Transverse colon (tissue), 4 donors: Measurements from ENCODE around the gene RILPL2.

Source experiments
- CTCF ChIP-seq, 5 experiments: fragments of 200-600 bp in 3 of 5; fragments of 450-650 bp in 2 of 5; sonication (generic) in 3 of 5; IDR thresholded peaks; 1 replicate in 2 of 5; 2 replicates in 3 of 5; pipeline ENCODE4 v1.5.1; 2016 to 2017; ENCODE audit warnings: antibody characterized with exemption in 5 of 5, inconsistent platforms in 3 of 5, mild to moderate bottlenecking in 2 of 5, moderate library complexity in 1 of 5
- POLR2A ChIP-seq: fragments of 450-650 bp; IDR thresholded peaks from one replicate; pipeline ENCODE4 v1.6.1; 2016; ENCODE audit warnings: antibody characterized with exemption, mild to moderate bottlenecking, moderate library complexity
- POLR2AphosphoS5 ChIP-seq, 3 donors: sonication (generic); formaldehyde crosslinking; IDR thresholded peaks; one replicate each; pipeline ENCODE4 v1.6.1; 2016; ENCODE audit warnings: antibody characterized with exemption in 3 of 3

- TF ChIP-seq POLR2A (no peak), CTCF (IDR thresholded peaks at IDR 0.05) (no peak), POLR2AphosphoS5 (IDR thresholded peaks at IDR 0.05) (no peak)
These were observed 12.8 kb upstream of the RILPL2 start for GRCh38 chr12:123449249-123449733.
